Muscle layer of duodenum (tissue), 2 donors: ENCODE measurements around the gene ROR2.

ENCODE experiments used
- H3K27ac ChIP-seq: one replicate; pipeline ENCODE4 v1.7.0; 2013; ENCODE audit warnings: mild to moderate bottlenecking, low read length
- H3K27me3 ChIP-seq: one replicate; pipeline ENCODE4 v1.7.0; 2013; ENCODE audit warnings: low read depth, mild to moderate bottlenecking, control low read depth, low read length
- H3K36me3 ChIP-seq, 2 donors: one replicate each; pipeline ENCODE4 v1.7.0; 2013; ENCODE audit warnings: low read length in 2 of 2, control low read depth in 1 of 2, mild to moderate bottlenecking in 1 of 2; ENCODE audit not compliant: insufficient read depth in 2 of 2, control insufficient read depth in 1 of 2
- H3K4me1 ChIP-seq, 2 donors: one replicate each; pipeline ENCODE4 v1.7.0; 2013; ENCODE audit warnings: low read length in 2 of 2, mild to moderate bottlenecking in 2 of 2, control low read depth in 1 of 2, moderate library complexity in 1 of 2; ENCODE audit not compliant: insufficient read depth in 2 of 2, control insufficient read depth in 1 of 2
- H3K4me3 ChIP-seq, 2 donors: one replicate each; pipeline ENCODE4 v1.7.0; 2013; ENCODE audit warnings: low read length in 2 of 2, low read depth in 1 of 2, mild to moderate bottlenecking in 1 of 2
- H3K9me3 ChIP-seq, 2 donors: one replicate each; pipeline ENCODE4 v1.7.0; 2013; ENCODE audit warnings: low read length in 2 of 2, control low read depth in 1 of 2, mild to moderate bottlenecking in 1 of 2; ENCODE audit not compliant: control insufficient read depth in 1 of 2
- donor health status: healthy.

Gene ROR2

GRCh38 chr9:91835632-91836031 lies 114.4 kb downstream of the ROR2 start:
- peaks cover 11 to 54% of the 10 kb centered on the region in 2 donors for H3K4me1 ChIP-seq
- H3K27me3 ChIP-seq: no peaks in the 10 kb centered on the region
- no peak overlapping the region for H3K27ac ChIP-seq

GRCh38 chr9:91835216-91835615 lies 114.8 kb downstream of the ROR2 start:
- Histone ChIP-seq H3K4me3 (no peak overlapping the region), H3K4me1 (peaks cover 11 to 53% of the 10 kb centered on the region in 2 donors), H3K36me3 (no peaks in the 10 kb centered on the region), H3K9me3 (no peaks in the 10 kb centered on the region), H3K27me3 (no peaks in the 10 kb centered on the region), H3K27ac (no peak overlapping the region)

More at GRCh38 chr9:91835632-91836031, 114.4 kb downstream of the ROR2 start:
- Histone ChIP-seq H3K9me3 (no peaks in the 10 kb centered on the region), H3K4me3 (no peak overlapping the region), H3K36me3 (no peaks in the 10 kb centered on the region)

DNA sequence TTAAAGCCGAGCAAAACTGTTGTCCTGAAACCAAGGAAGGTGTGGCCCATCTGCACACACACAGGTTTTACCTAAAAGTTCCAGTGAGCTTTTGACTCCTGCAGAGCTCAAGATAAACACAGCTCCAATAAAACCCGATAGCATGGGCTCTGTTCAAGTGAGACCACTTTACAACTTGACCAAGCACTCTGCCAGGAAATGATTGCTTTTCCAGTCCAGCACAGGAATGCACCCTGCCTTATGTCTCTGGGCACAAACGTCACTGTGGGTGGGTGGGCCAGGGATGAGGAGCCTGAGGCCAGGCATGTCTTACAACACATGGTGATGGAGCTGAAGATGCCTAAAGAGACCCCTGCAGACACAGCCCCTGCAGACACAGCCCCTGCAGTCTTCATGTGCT lies 115.3 kb downstream of the ROR2 start:
- Histone ChIP-seq H3K4me3 (no peak overlapping the region), H3K4me1 (peaks cover 10 to 51% of the 10 kb centered on the region in 2 donors), H3K27me3 (no peaks in the 10 kb centered on the region), H3K27ac (no peak overlapping the region), H3K36me3 (no peaks in the 10 kb centered on the region), H3K9me3 (no peaks in the 10 kb centered on the region)

- H3K9me3 ChIP-seq: no peaks in the 10 kb centered on the region
- peaks cover 4 to 45% of the 10 kb centered on the region in 2 donors for H3K4me1 ChIP-seq
- no peaks in the 10 kb centered on the region for H3K27me3 ChIP-seq
- H3K27ac ChIP-seq: no peak overlapping the region
- no peaks in the 10 kb centered on the region for H3K36me3 ChIP-seq
- no peak overlapping the region for H3K4me3 ChIP-seq
These were observed 116.2 kb downstream of the ROR2 start for GRCh38 chr9:91833878-91834255.

DNA sequence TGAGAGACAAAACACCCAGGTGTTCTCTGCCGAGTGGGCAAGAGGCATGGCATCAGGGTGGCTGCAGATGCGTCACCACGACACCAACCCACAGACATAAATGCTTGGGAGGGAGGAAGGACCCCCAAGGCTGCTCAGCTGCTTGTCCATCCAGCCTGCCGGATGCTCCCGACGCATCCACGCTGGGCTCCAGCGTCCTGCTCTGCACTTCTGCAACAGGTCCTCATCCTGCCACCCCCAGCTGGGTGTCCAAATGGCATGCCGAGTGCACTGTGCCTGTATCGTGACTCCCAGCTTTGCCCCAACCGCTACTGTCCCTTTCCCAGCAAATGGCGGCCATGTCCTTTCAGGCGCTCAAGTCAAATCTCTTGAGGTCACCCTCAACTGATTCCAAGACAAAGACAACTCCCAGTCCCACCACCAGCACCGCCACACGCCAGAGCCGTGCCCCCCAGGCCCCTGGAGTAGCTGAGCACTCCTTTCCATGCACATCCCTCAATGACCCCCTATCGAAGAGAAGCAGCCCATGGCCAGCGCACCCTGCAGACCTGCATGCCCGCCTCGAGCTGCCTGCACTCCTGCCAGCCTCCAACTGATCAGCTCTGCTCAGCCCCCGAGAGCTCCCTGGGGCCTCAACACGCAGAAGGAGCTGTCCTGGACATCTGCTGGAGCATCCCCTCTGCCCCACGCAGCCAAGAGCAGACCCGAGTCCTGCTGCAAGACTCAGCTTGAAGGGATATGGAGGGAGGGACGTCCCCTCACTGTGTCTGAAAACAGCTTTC lies 116.7 kb downstream of the ROR2 start:
- H3K27ac ChIP-seq: no peak overlapping the region
- peaks cover 4 to 40% of the 10 kb centered on the region in 2 donors for H3K4me1 ChIP-seq
- no peak overlapping the region for H3K4me3 ChIP-seq
- H3K36me3 ChIP-seq: no peaks in the 10 kb centered on the region
- H3K27me3 ChIP-seq: no peaks in the 10 kb centered on the region
- no peaks in the 10 kb centered on the region for H3K9me3 ChIP-seq

GRCh38 chr9:91832322-91832721 lies 117.7 kb downstream of the ROR2 start:
- no peak overlapping the region for H3K27ac ChIP-seq
- no peaks in the 10 kb centered on the region for H3K36me3 ChIP-seq
- H3K27me3 ChIP-seq: no peaks in the 10 kb centered on the region
- no peaks in the 10 kb centered on the region for H3K9me3 ChIP-seq
- H3K4me3 ChIP-seq: no peak overlapping the region
- H3K4me1 ChIP-seq: peaks cover 4 to 36% of the 10 kb centered on the region in 2 donors

GRCh38 chr9:91825866-91826265 lies 124.2 kb downstream of the ROR2 start:
- Histone ChIP-seq H3K9me3 (no peaks in the 10 kb centered on the region), H3K36me3 (no peaks in the 10 kb centered on the region), H3K4me3 (no peak overlapping the region), H3K27me3 (no peaks in the 10 kb centered on the region), H3K4me1 (peaks cover 0 to 21% of the 10 kb centered on the region in 2 donors), H3K27ac (no peak overlapping the region)

DNA sequence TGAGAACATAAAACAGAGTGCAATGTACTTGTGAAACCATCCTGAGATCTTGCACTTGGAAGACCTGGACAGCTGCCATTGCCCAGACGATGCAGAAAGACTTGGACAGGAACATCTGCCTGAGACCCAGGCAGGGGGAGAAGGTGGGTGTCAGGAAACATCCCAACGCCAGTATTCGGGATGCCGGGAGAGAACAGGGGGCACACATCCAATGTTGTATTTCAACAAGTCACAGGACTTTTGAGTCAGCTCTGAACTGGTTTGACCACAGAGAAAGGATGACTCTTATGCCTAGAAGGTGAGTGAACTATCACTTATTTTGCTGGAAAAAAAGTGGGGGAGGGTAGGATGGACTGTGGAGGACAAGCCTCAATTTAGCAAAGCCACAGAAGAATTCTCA lies 124.6 kb downstream of the ROR2 start:
- Histone ChIP-seq H3K27ac (no peak overlapping the region), H3K4me1 (peaks cover 0 to 21% of the 10 kb centered on the region in 2 donors), H3K9me3 (no peaks in the 10 kb centered on the region), H3K36me3 (no peaks in the 10 kb centered on the region), H3K4me3 (no peak overlapping the region), H3K27me3 (no peaks in the 10 kb centered on the region)

- Histone ChIP-seq H3K36me3 (no peaks in the 10 kb centered on the region), H3K4me1 (peaks cover 0 to 21% of the 10 kb centered on the region in 2 donors), H3K27ac (peak overlapping the region; percentile 39), H3K27me3 (no peaks in the 10 kb centered on the region), H3K4me3 (peak overlapping the region in 1 of 2 donors; percentile 14), H3K9me3 (no peaks in the 10 kb centered on the region)
These were observed 125.3 kb downstream of the ROR2 start for GRCh38 chr9:91824601-91825305.

DNA sequence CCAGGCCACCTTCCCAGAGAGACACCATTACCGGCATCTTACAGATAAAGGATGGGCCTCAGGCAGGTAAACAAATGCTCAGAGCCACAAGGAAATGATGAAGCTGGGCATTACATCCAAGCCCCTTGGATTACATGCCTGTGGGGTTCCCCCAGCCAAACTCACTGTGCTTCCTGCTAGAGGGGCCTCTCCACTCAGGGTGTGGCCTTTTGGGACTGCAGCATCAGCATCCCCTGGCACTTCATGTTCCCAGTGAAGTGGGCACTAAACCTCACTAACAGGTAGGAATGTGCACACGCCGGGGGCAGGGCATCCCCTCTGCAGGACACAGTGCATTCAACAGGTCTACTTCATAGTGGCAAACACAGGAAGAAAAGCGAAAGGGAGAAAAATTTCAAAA lies 125.9 kb downstream of the ROR2 start:
- Histone ChIP-seq H3K27me3 (no peaks in the 10 kb centered on the region), H3K36me3 (no peaks in the 10 kb centered on the region), H3K27ac (no peak overlapping the region), H3K4me3 (no peak overlapping the region), H3K4me1 (peaks cover 0 to 21% of the 10 kb centered on the region in 2 donors), H3K9me3 (no peaks in the 10 kb centered on the region)

GRCh38 chr9:91820949-91821880 lies 128.8 kb downstream of the ROR2 start:
- H3K9me3 ChIP-seq: no peaks in the 10 kb centered on the region
- H3K27me3 ChIP-seq: no peaks in the 10 kb centered on the region
- no peaks in the 10 kb centered on the region for H3K36me3 ChIP-seq
- peaks cover 9 to 38% of the 10 kb centered on the region in 2 donors for H3K4me1 ChIP-seq
- H3K4me3 ChIP-seq: no peak overlapping the region
- no peak overlapping the region for H3K27ac ChIP-seq
